HCT116 (cell line): Measurements from ENCODE around the gene THUMPD3. TPM values are rescaled to one million over a fixed set of nuclear protein-coding genes. Genes with fewer than 3 reads are reported as not detected.

ENCODE experiments used
- CTCF ChIP-seq, 3 experiments: fragments of 200-600 bp in 1 of 3; sonication (generic) in 1 of 3; IDR thresholded peaks in 2 of 3; conservative IDR thresholded peaks in 1 of 3; 2 replicates each; pipeline ENCODE4 v1.5.1; 2012 to 2017; ENCODE audit warnings: low read depth in 2 of 3, low read length in 2 of 3, antibody characterized with exemption in 1 of 3, borderline replicate concordance in 1 of 3, control low read depth in 1 of 3, mild to moderate bottlenecking in 1 of 3, mixed read lengths in 1 of 3, mixed run types in 1 of 3, moderate library complexity in 1 of 3; ENCODE audit not compliant: insufficient read depth in 1 of 3
- EGR1 ChIP-seq: IDR thresholded peaks from 2 replicates; pipeline ENCODE4 v1.6.1; 2012; ENCODE audit warnings: low read depth
- ELF1 ChIP-seq: IDR thresholded peaks from 2 replicates; pipeline ENCODE4 v1.6.1; 2012; ENCODE audit warnings: low read depth, borderline replicate concordance
- EZH2 ChIP-seq: fragments of 200-600 bp; sonication (generic); IDR thresholded peaks from 2 replicates; pipeline ENCODE4 v1.6.1; 2017; ENCODE audit warnings: antibody characterized with exemption, mixed run types
- POLR2AphosphoS5 ChIP-seq: IDR thresholded peaks from 2 replicates; pipeline ENCODE4 v1.6.1; 2011; ENCODE audit warnings: mild to moderate bottlenecking, low read depth, low read length, moderate library complexity
- RAD21 ChIP-seq: IDR thresholded peaks from 2 replicates; pipeline ENCODE4 v1.6.1; 2012; ENCODE audit warnings: low read depth, mild to moderate bottlenecking
- SIN3A ChIP-seq: IDR thresholded peaks from 2 replicates; pipeline ENCODE4 v1.6.1; 2012; ENCODE audit warnings: low read depth
- ZNF274 ChIP-seq: fragments of 200-500 bp; sonication (Bioruptor generic); IDR thresholded peaks from 2 replicates; pipeline ENCODE4 v1.6.1; 2014; ENCODE audit warnings: mild to moderate bottlenecking, low read depth, low read length, inconsistent platforms
- total RNA-seq: library from RNA; stranded (reverse); gene quantifications from one replicate; pipeline ENCODE4 v1.2.1, GENCODE V29; 2021; ENCODE audit not compliant: unreplicated experiment
- TF ChIP-seq, protein P1 (sequence below): IDR thresholded peaks from 2 replicates; pipeline ENCODE4 v1.6.1; 2011; ENCODE audit warnings: mild to moderate bottlenecking, low read length, moderate library complexity; ENCODE audit not compliant: insufficient replicate concordance; ENCODE audit errors: extremely low read depth
- TF ChIP-seq, protein P2 (sequence below): IDR thresholded peaks from 2 replicates; pipeline ENCODE4 v1.6.1; 2012

Gene THUMPD3
- total RNA-seq, 1 experiment from 2014 or later: 79.5 TPM

GRCh38 chr3:9402410-9403228 is 39.8 kb downstream of the THUMPD3 start (continued):
- TF ChIP-seq, protein P1, sequence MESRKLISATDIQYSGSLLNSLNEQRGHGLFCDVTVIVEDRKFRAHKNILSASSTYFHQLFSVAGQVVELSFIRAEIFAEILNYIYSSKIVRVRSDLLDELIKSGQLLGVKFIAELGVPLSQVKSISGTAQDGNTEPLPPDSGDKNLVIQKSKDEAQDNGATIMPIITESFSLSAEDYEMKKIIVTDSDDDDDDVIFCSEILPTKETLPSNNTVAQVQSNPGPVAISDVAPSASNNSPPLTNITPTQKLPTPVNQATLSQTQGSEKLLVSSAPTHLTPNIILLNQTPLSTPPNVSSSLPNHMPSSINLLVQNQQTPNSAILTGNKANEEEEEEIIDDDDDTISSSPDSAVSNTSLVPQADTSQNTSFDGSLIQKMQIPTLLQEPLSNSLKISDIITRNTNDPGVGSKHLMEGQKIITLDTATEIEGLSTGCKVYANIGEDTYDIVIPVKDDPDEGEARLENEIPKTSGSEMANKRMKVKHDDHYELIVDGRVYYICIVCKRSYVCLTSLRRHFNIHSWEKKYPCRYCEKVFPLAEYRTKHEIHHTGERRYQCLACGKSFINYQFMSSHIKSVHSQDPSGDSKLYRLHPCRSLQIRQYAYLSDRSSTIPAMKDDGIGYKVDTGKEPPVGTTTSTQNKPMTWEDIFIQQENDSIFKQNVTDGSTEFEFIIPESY: no peak
- TF ChIP-seq ELF1 (no peak), EZH2 (no peak), EGR1 (no peak), POLR2AphosphoS5 (no peak), ZNF274 (no peak), RAD21 (no peak), CTCF (IDR thresholded peaks at IDR 0.05 in 2 of 3, conservative IDR thresholded peaks at IDR 0.05 in 1 of 3; ENCODE audit: borderline replicate concordance in 1 of 3, insufficient read depth in 1 of 3, low read depth in 2 of 3, low read length in 2 of 3) (no peak), SIN3A (no peak)
- TF ChIP-seq, protein P2, sequence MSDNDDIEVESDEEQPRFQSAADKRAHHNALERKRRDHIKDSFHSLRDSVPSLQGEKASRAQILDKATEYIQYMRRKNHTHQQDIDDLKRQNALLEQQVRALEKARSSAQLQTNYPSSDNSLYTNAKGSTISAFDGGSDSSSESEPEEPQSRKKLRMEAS: no peak
